ENCODE results near the gene HOXC6.

DNA sequence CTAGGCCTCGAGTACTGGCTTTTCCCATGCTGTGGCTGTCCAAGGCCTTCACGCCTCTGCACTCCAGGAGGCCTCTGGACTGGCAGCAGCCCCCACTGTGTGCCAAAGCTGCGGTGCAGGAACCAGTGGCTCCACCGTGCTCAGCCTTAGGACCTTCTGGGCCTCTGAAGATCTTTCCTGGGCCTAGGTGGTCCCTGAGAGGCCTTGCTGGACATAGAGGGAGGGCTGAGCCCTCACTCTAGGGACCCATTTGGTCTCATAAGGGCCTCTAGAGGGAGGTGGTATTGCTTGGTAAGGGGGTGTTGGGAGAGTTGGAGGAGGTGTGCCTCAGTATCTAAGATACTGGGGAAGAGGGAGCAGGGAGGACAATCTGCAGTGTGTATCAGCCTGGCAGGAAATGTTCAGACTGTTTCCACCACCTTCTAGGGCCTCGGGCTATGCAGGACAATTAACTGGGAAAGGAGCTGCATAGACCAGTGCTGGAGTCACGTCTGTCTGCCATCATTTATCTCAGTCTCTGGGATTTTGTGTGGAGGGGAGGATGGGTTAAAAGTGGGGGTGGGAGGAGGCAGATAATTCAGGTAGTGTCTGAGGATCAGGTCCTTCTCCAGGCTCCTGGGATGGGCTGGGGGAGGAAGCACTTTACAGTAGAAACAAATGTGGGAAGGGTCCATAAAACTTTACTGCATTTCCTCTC lies 7.5 kb downstream of the HOXC6 start:
- TF ChIP-seq, protein P1, sequence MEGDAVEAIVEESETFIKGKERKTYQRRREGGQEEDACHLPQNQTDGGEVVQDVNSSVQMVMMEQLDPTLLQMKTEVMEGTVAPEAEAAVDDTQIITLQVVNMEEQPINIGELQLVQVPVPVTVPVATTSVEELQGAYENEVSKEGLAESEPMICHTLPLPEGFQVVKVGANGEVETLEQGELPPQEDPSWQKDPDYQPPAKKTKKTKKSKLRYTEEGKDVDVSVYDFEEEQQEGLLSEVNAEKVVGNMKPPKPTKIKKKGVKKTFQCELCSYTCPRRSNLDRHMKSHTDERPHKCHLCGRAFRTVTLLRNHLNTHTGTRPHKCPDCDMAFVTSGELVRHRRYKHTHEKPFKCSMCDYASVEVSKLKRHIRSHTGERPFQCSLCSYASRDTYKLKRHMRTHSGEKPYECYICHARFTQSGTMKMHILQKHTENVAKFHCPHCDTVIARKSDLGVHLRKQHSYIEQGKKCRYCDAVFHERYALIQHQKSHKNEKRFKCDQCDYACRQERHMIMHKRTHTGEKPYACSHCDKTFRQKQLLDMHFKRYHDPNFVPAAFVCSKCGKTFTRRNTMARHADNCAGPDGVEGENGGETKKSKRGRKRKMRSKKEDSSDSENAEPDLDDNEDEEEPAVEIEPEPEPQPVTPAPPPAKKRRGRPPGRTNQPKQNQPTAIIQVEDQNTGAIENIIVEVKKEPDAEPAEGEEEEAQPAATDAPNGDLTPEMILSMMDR (IDR thresholded peaks at IDR 0.05): no peak
- no peak for TF ChIP-seq POLR2A (IDR thresholded peaks at IDR 0.05)
